CMK (cell line): ENCODE measurements around the gene GJC1.
"Not testable (repeated sequence)": the region's sequence is repeated elsewhere in the genome, so short reads cannot be mapped to it uniquely, and the experiment has no call there.

Experiments
- DNase-seq: peaks from one replicate; pipeline ENCODE4 v3.0.0-alpha.2; 2010; ENCODE audit warnings: low read depth

The GJC1 gene

GRCh38 chr17:44759086-44759915, 70.8 kb downstream of the GJC1 start:
- DNase-seq = no peak

DNA sequence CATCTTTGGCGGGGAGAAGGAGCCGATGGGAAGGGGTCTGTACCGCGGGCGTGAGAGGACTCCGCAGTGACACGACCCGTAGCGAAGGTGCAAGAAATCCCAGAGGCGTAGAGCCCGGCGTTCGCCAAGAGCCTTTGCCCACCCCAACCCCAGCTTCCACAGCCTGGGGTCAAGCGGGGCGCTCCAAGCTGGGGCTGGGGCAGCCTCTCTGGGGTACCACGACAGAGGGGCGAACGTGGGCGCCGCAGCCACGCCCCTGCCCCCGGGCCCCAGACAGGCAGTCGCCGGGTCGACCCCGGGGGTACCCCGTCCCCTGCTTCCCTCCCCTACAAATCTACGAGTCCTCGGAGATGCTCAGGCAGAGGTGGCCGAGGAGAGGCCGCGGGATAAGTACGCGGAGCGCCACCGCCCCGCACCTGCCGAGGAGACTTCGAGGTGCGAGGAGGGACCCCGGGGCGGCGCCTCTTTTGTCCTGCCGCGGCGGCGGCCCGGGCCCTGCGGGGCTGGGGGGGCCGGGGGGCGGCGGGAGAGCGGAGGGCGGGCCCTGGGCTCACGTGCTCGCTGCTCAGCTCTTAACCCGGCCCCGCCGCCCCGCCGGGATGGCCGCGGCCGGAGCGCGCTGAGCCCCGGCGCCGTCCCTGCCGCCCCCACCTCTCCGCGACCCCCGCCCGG, 71.5 kb downstream of the GJC1 start, which contains the start of gene ADAM11:
ADAM11 (plus strand) TSS at position 575 of the 672 bp plus-strand sequence. CDS start 212 bp downstream, outside the sequence.
- no peak for DNase-seq

GRCh38 chr17:44757918-44758413, 72.1 kb downstream of the GJC1 start:
- no peak for DNase-seq

- DNase-seq = no peak
Observed at GRCh38 chr17:44757045-44757917, 72.8 kb downstream of the GJC1 start.

DNA sequence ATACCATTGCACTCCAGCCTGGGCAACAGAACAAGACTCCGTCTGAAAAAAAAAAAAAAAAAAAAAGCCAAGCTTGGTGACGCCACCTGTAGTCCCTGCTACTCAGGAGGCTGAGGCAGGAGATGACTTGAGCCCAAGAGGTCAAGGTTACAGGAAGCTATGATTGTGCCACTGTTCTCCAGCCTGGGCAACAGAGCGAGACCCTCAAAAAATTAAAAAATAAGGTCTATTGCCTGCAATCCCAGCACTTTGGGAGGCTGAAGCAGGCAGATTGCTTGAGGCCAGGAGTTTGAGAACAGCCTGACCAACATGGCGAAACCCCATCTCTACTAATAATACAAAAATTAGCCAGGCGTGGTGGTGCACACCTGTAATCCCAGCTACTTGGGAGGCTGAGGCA, 74.9 kb downstream of the GJC1 start:
- not testable (repeated sequence) for DNase-seq

- no peak for DNase-seq
Observed at GRCh38 chr17:44754276-44754675, 75.8 kb downstream of the GJC1 start.

DNA sequence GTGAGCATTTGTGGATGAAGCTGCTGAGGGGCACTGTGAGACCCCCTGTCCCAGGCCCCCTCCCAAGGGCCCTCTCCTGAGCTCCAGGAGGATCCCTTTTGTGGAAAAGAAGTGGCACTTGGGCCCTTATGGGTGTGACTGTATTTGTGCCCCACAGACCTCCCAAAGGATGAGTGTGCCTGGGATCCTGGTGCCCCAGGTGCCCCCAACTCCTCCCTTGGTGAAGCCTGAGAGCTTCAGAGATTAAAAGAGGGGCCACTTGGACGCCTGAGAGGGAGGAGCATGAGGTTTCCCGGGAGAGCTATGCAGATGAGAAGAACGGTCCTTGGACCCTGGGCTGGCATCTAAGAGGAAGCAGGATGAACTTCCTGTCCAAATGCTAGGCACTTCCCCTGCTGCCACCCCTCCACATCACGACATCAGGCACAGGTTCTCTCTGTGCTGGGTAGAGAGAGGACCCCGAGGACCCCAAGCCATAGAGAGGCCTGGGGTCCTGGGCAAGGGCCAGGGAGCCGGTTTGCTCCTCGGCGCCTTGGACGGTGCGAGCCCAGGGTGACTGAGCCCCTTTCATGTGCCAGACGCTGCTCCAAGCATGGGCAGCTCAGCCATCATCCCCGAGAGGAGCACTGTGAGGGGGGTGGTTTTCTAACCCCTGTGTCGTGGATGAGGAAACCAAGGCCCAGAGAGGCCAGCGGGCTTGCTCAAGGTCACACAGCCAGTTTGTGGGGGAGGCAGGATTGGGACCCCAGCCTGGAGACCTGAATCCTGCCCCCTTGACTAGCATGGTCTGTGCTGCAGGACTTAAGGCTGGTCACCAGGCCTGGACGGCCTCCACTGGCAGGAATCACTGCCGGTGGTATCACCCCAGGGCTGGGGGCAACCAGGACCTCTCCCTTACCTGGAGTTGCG, 76.9 kb downstream of the GJC1 start:
- DNase-seq = no peak

GRCh38 chr17:44751806-44752205, 78.3 kb downstream of the GJC1 start:
- no peak for DNase-seq

DNA sequence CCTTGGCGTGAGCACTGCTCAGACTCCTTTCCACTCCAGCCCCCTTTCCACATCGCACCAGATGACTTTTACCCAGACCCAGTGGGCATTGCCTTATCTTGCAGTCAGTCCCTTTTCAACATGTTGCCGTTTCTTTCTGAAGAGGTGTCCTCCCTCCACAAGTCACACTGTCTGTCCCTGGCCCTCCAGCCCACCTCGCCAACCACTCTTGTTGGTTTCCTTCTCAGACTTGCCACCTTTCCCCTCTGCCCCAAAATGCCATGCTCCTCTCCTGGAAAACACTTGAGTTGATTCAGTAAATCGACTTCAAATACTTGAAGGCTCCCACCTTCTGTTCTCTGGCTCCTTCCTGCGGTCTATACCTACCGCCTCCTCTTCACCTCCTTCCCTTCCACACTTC, 78.8 kb downstream of the GJC1 start:
- no peak for DNase-seq

GRCh38 chr17:44749980-44750318, 80.1 kb downstream of the GJC1 start:
- DNase-seq = no peak

- no peak for DNase-seq
Observed at GRCh38 chr17:44749076-44749979, 80.8 kb downstream of the GJC1 start.
